ENCODE results near the gene POLR1G. TPM values are rescaled to one million over a fixed set of nuclear protein-coding genes. Genes with fewer than 3 reads are reported as not detected.
A peak's percentile ranks its signal among the peaks of the same experiment; 100 is the strongest.
"Not testable (repeated sequence)": the region's sequence is repeated elsewhere in the genome, so short reads cannot be mapped to it uniquely, and the experiment has no call there.

The POLR1G gene
- total RNA-seq, 2 donors from 2014 or later: 6.6 to 8.9 TPM

- H3K4me3 ChIP-seq: peak overlapping the region; percentile 48 to 57
- H3K4me1 ChIP-seq (replicated peaks): no peaks in the 10 kb centered on the region
- intact Hi-C loops (cut with DNase I): no loop called here
- WGBS: 11% methylated on average over 24 of the region's 24 CpGs
- H3K9me3 ChIP-seq: no peaks in the 10 kb centered on the region
- peak; percentile 47 for DNase-seq (ENCODE audit: low spot score)
- H3K27ac ChIP-seq: peak overlapping the region; percentile 82 to 88
- H3K36me3 ChIP-seq: no peaks in the 10 kb centered on the region
- TF ChIP-seq POLR2A (IDR thresholded peaks at IDR 0.05) (no peak), POLR2AphosphoS5 (IDR thresholded peaks at IDR 0.05) (peak; percentile 62), CTCF (IDR thresholded peaks at IDR 0.05) (peak in 1 of 4 experiments; percentile 10)
- no peaks in the 10 kb centered on the region for H3K27me3 ChIP-seq (replicated peaks; ENCODE audit: insufficient read depth)
Measured at GRCh38 chr19:45424191-45425058, 18.0 kb downstream of the POLR1G start.

GRCh38 chr19:45428384-45429231 lies 22.2 kb downstream of the POLR1G start:
- no peaks in the 10 kb centered on the region for H3K4me1 ChIP-seq (replicated peaks)
- H3K27me3 ChIP-seq (replicated peaks; ENCODE audit: insufficient read depth): no peaks in the 10 kb centered on the region
- DNase-seq (ENCODE audit: low spot score): no peak
- peak overlapping the region; percentile 27 to 41 for H3K4me3 ChIP-seq
- TF ChIP-seq POLR2A (IDR thresholded peaks at IDR 0.05) (no peak), CTCF (IDR thresholded peaks at IDR 0.05) (peak in 3 of 4 experiments; percentile 32 to 59 (median 46)), POLR2AphosphoS5 (IDR thresholded peaks at IDR 0.05) (no peak)
- no peaks in the 10 kb centered on the region for H3K36me3 ChIP-seq
- WGBS: 4% methylated on average over 65 of the region's 73 CpGs
- intact Hi-C loops (cut with DNase I): no loop called here
- H3K9me3 ChIP-seq: no peaks in the 10 kb centered on the region
- H3K27ac ChIP-seq: peak overlapping the region; percentile 62 to 70

- H3K4me1 ChIP-seq (replicated peaks); H3K27me3 ChIP-seq (replicated peaks; ENCODE audit: insufficient read depth); H3K4me3 ChIP-seq; H3K36me3 ChIP-seq; intact Hi-C loops (cut with DNase I); H3K27ac ChIP-seq; DNase-seq (ENCODE audit: low spot score); H3K9me3 ChIP-seq: not testable (repeated sequence)
- WGBS: 82% methylated on average over 11 of the region's 11 CpGs
Measured at GRCh38 chr19:45429896-45430295, 23.5 kb downstream of the POLR1G start.

GRCh38 chr19:45431008-45431407 lies 24.6 kb downstream of the POLR1G start:
- intact Hi-C loops (cut with DNase I); H3K27ac ChIP-seq: not testable (repeated sequence)

GRCh38 chr19:45432543-45432942 lies 26.1 kb downstream of the POLR1G start:
- H3K36me3 ChIP-seq; intact Hi-C loops (cut with DNase I); H3K9me3 ChIP-seq; DNase-seq (ENCODE audit: low spot score); H3K27ac ChIP-seq; H3K27me3 ChIP-seq (replicated peaks; ENCODE audit: insufficient read depth); H3K4me3 ChIP-seq; H3K4me1 ChIP-seq (replicated peaks): not testable (repeated sequence)
- 90% methylated on average over 8 of the region's 8 CpGs for WGBS

More at GRCh38 chr19:45431008-45431407, 24.6 kb downstream of the POLR1G start:
- H3K9me3 ChIP-seq; DNase-seq (ENCODE audit: low spot score); H3K36me3 ChIP-seq; H3K4me3 ChIP-seq; H3K27me3 ChIP-seq (replicated peaks; ENCODE audit: insufficient read depth); H3K4me1 ChIP-seq (replicated peaks): not testable (repeated sequence)
- 61% methylated on average over 9 of the region's 9 CpGs for WGBS

GRCh38 chr19:45437328-45437727 lies 30.9 kb downstream of the POLR1G start:
- intact Hi-C loops (cut with DNase I): no loop called here
- 92% methylated on average over 3 of the region's 3 CpGs for WGBS
- DNase-seq (ENCODE audit: low spot score): no peak
- Histone ChIP-seq H3K27ac (no peak overlapping the region), H3K27me3 (replicated peaks; ENCODE audit: insufficient read depth) (no peaks in the 10 kb centered on the region), H3K36me3 (no peaks in the 10 kb centered on the region), H3K4me3 (no peak overlapping the region), H3K4me1 (replicated peaks) (no peaks in the 10 kb centered on the region), H3K9me3 (no peaks in the 10 kb centered on the region)
- TF ChIP-seq POLR2A (IDR thresholded peaks at IDR 0.05): no peak
- no peak for TF ChIP-seq CTCF (IDR thresholded peaks at IDR 0.05)
- no peak for TF ChIP-seq POLR2AphosphoS5 (IDR thresholded peaks at IDR 0.05)

Measured in prostate gland (tissue), 2 donors.